CD8-positive, alpha-beta memory T cell (primary cell): ENCODE results near the gene EIF1B. TPM values are rescaled to one million over a fixed set of nuclear protein-coding genes. Genes with fewer than 3 reads are reported as not detected.

Experiments used
- CTCF ChIA-PET: fragments of 350-600 bp; sonication (Branson Sonifier 250); formaldehyde crosslinking; loops from one replicate; lab custom pipeline; 2021; ENCODE audit warnings: antibody characterized with exemption; lab: Charles Lee
- POLR2A ChIA-PET: fragments of 350-600 bp; sonication (Branson Sonifier 250); formaldehyde crosslinking; loops from one replicate; lab custom pipeline; 2021; ENCODE audit warnings: antibody characterized with exemption; lab: Charles Lee
- DNase-seq, 5 donors: peaks; one replicate each; pipeline versions ENCODE4 v3.0.0 to v3.0.0-alpha.2; 2020 to 2022; ENCODE audit warnings: mixed read lengths in 1 of 5
- H3K27ac ChIP-seq: one replicate; pipeline ENCODE4 v1.7.0; 2013; ENCODE audit warnings: low read depth, mild to moderate bottlenecking, low read length, moderate library complexity
- H3K27me3 ChIP-seq: 2 replicates; pipeline ENCODE4 v1.7.0; 2013; ENCODE audit warnings: low read length, mild to moderate bottlenecking; ENCODE audit not compliant: insufficient read depth, poor library complexity, severe bottlenecking
- H3K36me3 ChIP-seq: 2 replicates; pipeline ENCODE4 v1.7.0; 2013; ENCODE audit warnings: mild to moderate bottlenecking, low read length, moderate library complexity; ENCODE audit not compliant: insufficient read depth
- H3K4me1 ChIP-seq: 2 replicates; pipeline ENCODE4 v1.7.0; 2013; ENCODE audit warnings: mild to moderate bottlenecking, low read length, moderate library complexity; ENCODE audit not compliant: insufficient read depth
- H3K4me3 ChIP-seq: 2 replicates; pipeline ENCODE4 v1.7.0; 2013; ENCODE audit warnings: mild to moderate bottlenecking, low read length
- H3K9me3 ChIP-seq: 2 replicates; pipeline ENCODE4 v1.7.0; 2013; ENCODE audit warnings: mild to moderate bottlenecking, low read length
- H3K27ac Mint-ChIP-seq, 8 donors: one replicate each; pipeline ENCODE4 v1.8.0; 2020 to 2021; ENCODE audit warnings: mixed read lengths in 8 of 8, mild to moderate bottlenecking in 6 of 8, inconsistent platforms in 3 of 8, moderate library complexity in 3 of 8
- H3K27me3 Mint-ChIP-seq, 2 donors: one replicate each; pipeline ENCODE4 v1.8.0; 2020 to 2021; ENCODE audit warnings: mixed read lengths in 2 of 2, mild to moderate bottlenecking in 1 of 2, moderate library complexity in 1 of 2
- H3K36me3 Mint-ChIP-seq, 3 donors: one replicate each; pipeline ENCODE4 v1.8.0; 2020 to 2021; ENCODE audit warnings: mixed read lengths in 3 of 3, inconsistent platforms in 1 of 3, mild to moderate bottlenecking in 1 of 3
- H3K4me1 Mint-ChIP-seq, 3 donors: one replicate each; pipeline ENCODE4 v1.8.0; 2020 to 2021; ENCODE audit warnings: mixed read lengths in 3 of 3, inconsistent platforms in 1 of 3, mild to moderate bottlenecking in 1 of 3
- H3K4me3 Mint-ChIP-seq, 7 donors: one replicate each; pipeline ENCODE4 v1.8.0; 2020 to 2021; ENCODE audit warnings: mixed read lengths in 7 of 7, mild to moderate bottlenecking in 6 of 7, moderate library complexity in 4 of 7, inconsistent platforms in 2 of 7
- H3K9me3 Mint-ChIP-seq, 5 donors: one replicate each; pipeline ENCODE4 v1.8.0; 2020 to 2022; ENCODE audit warnings: mixed read lengths in 5 of 5, mild to moderate bottlenecking in 3 of 5, moderate library complexity in 2 of 5, inconsistent platforms in 1 of 5
- polyA plus RNA-seq: library from polyadenylated mRNA; unstranded; fragments of 300-500 nt; fragmentation: Illumina TruSeq; gene quantifications from one replicate; pipeline ENCODE4 v1.2.3, GENCODE V29; 2021
- total RNA-seq, 2 experiments: library from RNA; stranded (reverse); gene quantifications; one replicate each; pipeline ENCODE4 v1.2.3, GENCODE V29; 2021

The EIF1B gene
- total and polyA plus RNA-seq, 3 experiments from 2014 or later, result 57.1 to 81.4 (median 76.4) TPM

DNA sequence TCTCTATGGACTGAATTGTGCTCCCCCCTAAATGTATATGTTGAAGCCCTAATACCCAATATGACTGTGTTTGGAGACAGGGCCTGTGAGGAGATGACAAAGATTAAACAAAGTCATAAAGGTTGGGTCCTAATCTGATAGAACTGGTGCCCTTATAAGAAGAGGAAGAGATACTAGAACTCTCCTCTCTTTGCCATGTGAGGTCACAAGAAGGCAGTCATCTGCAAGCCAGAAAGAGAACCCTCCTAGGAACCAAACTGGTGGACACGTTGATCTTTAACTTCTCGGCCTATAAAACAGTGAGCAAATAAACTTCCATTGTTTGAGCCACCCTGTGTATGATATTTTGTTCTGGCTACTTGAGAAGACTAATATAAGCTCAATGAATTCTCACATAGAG is 45.9 kb downstream of the EIF1B start:
- H3K27ac ChIP-seq, result no peak overlapping the region
- no peak overlapping the region for H3K4me3 ChIP-seq
- peaks cover 0 to 7% (median 0%) of the 10 kb centered on the region in 5 donors for H3K9me3 Mint-ChIP-seq
- no peaks in the 10 kb centered on the region for H3K27me3 ChIP-seq
- ChIA-PET CTCF (no interaction called here), POLR2A (no interaction called here)
- no peak overlapping the region for H3K4me3 Mint-ChIP-seq
- DNase-seq, result no peak
- no peaks in the 10 kb centered on the region for H3K4me1 Mint-ChIP-seq
- no peaks in the 10 kb centered on the region for H3K9me3 ChIP-seq
- peaks cover 11 to 27% of the 10 kb centered on the region in 2 donors for H3K27me3 Mint-ChIP-seq
- no peaks in the 10 kb centered on the region for H3K36me3 ChIP-seq
- H3K4me1 ChIP-seq, result no peaks in the 10 kb centered on the region
- H3K36me3 Mint-ChIP-seq, result peaks cover 0 to 4% (median 2%) of the 10 kb centered on the region in 3 donors
- H3K27ac Mint-ChIP-seq, result no peak overlapping the region

DNA sequence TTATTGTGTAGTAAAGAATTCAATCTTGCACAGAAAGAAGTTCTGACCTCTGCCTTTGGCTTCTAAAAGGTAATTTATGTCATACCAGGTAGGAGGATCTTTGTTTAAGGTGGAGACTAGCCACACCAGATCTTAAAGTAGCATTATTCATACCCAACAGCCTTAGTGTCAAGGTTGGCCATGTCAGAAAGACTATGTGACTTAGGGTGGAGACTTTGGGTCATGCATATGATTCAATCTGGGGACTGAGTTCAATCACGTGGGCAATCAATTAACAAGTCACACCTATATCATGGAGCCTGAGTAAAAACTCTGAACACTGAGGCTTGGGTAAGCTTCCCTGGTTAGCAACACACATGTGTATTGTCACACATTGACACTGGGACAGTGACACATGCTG is 48.9 kb downstream of the EIF1B start:
- Mint-ChIP-seq H3K9me3 (no peaks in the 10 kb centered on the region), H3K4me3 (no peak overlapping the region), H3K27me3 (peaks cover 12 to 18% of the 10 kb centered on the region in 2 donors), H3K36me3 (peaks cover 0 to 4% (median 0%) of the 10 kb centered on the region in 3 donors), H3K4me1 (no peaks in the 10 kb centered on the region), H3K27ac (no peak overlapping the region)
- no peak for DNase-seq
- Histone ChIP-seq H3K4me3 (no peak overlapping the region), H3K27me3 (no peaks in the 10 kb centered on the region), H3K27ac (no peak overlapping the region), H3K9me3 (no peaks in the 10 kb centered on the region), H3K36me3 (no peaks in the 10 kb centered on the region), H3K4me1 (no peaks in the 10 kb centered on the region)
- ChIA-PET CTCF (no interaction called here), POLR2A (no interaction called here)

Other genes with a start within 250 kb of the EIF1B start
- gene ENTPD3, start 77.5 kb downstream of the EIF1B start, total RNA-seq, result not detected
- not detected for gene ENTPD3, start 77.5 kb downstream of the EIF1B start, polyA plus RNA-seq
- gene RPL14, start 147.6 kb downstream of the EIF1B start, total RNA-seq, result 1,000 to 10,000 TPM; 2,691 to 2,774 TPM
- gene RPL14, start 147.6 kb downstream of the EIF1B start, polyA plus RNA-seq, result 1,404 TPM
- gene ZNF619, start 167.4 kb downstream of the EIF1B start, total RNA-seq, result 1 to 10 TPM; 7.7 to 9.6 TPM
- gene ZNF619, start 167.4 kb downstream of the EIF1B start, polyA plus RNA-seq, result 3.5 TPM
- 1 to 10 TPM; 7.1 to 7.6 TPM for gene ZNF620, start 196.3 kb downstream of the EIF1B start, total RNA-seq
- 2.9 TPM for gene ZNF620, start 196.3 kb downstream of the EIF1B start, polyA plus RNA-seq
- gene ZNF621, start 215.3 kb downstream of the EIF1B start, total RNA-seq, result 10 to 100 TPM; 20.7 to 22.5 TPM
- gene ZNF621, start 215.3 kb downstream of the EIF1B start, polyA plus RNA-seq, result 3.2 TPM